ENCODE results near the gene SLC16A5.

The SLC16A5 gene

DNA sequence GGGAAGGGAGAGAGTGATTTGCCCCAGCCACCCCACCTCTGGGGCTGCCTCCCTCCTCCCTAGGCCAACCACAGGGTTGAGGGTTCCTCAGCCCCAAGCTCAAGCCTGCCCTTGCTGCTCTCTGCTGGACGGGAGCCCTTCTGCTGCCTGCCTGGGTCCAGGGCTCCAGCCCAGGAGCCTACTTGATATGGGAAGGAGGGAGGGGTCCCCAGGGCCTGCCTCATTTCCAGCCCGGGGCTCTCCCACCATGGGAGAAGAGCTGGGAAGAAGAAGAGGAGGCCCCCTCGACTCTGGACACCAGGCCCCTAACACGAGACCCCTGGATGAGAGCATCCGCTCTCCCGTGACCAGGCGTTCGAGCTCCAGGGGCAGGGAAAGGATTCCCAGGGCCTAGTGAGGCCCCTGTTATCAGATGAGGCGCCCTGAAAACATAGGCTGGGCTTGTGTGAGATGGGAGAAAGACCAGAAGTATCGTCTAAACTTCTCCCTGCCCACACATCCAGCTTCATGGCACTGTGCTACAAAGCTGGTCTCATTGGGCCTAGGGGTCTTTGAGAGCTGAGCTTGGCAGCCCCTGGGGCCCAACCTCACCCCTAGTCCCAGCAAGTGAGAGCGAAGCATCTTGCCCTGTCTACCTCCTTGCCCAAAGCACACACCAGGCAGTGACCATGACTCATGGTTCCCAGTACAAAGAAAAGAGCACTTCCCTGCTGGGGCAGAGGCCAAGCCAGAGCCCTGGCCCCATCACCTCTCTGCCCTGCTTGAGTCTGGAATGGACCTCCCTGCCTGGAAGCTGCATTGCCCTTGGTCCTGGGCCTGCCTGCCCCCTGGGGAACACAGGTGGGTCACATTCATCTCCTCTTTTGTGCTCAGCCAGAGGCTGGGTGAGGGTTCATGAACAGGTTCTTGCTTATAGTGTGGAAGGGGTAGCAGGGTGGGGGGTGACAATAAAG is 987 bp downstream of the SLC16A5 start:
- peak in 1 of 2 experiments; percentile 26 for DNase-seq

DNA sequence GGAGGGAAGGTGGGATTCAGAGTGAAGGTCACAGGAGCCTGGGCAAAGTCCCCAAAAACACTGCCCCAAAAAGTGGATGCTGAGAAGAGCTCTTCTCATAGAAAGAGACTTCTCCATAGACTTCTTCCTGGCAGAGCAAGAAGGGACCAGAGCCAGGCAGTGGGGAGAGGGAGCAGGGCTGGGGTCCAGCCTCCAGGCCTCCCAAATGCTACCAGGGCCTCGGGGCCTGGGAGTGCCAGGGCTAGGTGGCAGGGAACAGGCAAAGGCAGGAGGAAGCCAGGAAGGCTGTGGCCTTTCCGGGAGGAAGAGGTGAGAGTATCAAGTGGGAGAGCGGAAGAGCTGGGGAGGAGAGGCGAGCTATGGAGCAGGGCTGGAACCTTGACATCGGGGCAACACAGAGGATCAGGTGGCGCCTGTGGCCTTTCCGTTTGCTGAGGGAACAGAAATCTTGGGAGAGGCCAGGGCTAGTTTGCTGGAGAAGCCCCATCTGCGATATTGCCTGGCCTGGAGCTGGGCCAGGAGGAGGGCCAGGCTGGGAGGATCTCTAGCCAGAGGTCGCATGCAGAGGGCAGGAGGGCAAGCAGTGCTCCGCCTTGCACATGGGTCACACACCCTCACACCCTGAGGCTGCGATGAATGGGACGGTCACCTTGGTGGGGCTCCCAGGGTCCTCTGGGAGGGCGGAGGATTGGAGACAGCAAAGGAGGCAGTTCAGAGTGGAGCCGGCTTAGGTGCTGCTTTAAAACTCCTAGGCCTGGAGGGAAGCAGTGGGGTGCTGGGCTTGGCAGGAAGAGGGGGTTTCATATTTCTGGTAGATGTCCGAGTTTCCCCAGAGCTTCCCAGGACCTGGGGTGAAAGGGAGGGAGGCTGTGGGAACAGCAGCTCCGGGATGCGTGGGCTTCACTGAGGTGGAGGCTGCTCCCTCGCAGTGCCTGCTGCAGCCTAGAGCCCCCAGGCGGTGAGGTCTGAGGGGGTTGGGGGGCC is 3.4 kb downstream of the SLC16A5 start:
- no peak for DNase-seq

DNA sequence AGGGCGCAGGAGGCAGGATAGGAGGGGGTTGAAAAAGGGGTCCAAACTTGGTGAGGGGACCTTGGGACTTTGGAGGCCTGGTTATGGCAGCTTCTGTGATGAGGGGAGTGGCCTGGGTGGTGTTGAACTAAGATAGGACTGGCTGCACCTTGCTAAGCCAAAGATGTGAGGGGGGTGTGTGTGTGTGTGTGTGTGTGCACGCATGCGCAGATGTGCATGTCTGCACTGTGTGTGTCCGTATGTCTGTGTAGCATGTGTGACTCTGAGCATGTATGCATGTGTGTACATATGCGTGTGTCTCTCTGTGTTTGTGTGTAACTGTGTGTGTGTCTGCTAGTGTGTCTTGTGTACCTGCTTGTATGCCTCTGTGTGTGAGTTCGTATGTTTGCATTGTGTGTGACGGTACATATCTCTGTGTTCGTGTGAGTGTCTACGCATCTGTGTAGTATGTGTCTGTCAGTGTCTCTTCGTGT is 4.1 kb downstream of the SLC16A5 start:
- DNase-seq: no peak

DNA sequence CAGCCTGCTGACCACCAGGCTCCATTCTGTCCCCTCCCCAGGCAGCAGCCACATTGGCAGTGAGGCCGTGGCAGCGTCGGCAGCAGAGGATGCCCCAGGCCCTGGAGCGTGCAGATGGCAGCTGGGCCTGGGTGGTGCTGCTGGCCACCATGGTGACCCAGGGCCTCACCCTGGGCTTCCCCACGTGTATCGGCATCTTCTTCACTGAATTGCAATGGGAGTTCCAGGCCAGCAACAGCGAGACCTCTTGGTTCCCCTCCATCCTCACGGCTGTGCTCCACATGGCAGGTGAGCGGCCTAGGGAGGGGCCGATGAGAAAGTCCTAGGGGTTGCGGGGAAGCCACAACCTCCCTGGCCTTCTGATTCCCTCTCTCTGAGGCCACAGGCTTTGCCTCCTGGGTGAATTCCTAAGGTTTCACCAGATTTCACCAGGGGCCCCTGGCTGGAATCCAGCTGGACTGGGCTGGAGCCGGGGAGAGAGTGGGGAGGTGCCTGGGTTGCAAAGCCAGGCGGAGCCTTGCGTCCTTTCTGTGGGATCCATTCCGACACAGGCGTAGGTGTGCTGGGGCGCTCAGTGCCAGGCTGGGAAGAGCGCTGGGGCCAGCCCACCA is 5.9 kb downstream of the SLC16A5 start:
- no peak for DNase-seq

DNA sequence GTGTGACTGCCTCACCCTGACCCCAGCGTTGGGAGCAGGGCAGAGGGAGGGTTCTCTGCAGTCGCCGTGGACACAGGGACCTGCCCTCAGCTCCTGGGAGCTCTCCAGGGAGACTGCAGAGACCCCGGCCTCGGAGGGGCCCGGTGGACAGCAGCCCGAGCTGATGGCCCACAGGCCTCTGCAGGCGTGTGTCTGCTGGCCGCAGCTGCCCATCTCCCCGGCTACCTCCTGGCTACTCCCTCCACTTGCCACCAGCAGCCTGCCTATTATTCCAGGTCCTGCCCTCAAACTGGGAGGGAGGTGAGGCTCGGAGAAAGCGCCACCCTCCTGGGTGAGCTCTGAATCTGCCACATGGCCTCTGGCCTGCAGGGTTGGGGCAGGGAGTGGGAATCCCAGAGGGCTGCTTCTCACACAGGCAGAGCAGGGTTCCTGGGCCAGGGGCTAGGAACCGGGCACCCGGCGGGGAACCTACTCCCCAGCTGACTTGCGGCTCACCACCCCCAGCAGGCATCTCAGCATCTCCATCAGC is 7.2 kb downstream of the SLC16A5 start:
- no peak for DNase-seq

DNA sequence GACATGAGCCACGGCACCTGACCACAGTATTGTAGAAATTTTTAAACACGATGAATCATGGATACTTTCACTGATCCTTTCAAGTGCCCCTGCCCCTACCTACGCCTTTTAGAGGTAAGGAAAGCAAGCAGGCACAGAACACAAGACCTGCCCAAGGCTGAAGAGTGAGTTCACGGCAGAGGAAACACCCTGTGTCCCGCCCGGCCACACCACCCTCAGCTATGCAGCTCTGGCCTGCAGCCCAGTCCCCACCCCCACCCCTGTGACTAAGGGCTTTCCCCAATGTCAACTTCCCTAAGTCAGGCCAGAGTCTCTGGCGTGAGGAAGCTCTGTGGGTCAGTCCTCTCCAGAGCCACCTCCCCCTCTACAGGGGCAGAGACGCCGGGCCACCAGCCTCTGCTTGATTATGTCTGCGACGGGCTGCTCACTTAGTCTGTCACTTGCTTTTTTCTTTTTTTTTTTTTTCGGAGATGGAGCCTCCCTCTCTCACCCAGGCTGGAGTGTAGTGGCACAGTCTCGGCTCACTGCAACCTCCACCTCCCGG is 8.4 kb downstream of the SLC16A5 start:
- DNase-seq: no peak

DNA sequence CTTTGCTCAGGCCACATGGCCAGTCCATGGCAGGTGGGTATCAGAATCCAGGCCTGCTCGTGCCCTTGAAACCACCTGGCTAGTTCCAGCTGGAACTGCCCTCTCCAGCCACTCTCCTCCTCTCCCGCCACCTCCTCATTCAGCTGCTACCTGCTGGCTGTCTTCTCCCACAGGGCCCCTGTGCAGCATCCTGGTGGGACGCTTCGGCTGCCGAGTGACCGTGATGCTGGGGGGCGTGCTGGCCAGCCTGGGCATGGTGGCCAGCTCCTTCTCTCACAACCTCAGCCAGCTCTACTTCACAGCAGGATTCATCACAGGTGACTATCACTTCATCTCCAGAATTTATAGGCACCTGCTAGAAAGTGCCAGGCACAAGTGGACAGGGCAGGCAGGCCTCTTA is 10.1 kb downstream of the SLC16A5 start:
- no peak for DNase-seq

DNA sequence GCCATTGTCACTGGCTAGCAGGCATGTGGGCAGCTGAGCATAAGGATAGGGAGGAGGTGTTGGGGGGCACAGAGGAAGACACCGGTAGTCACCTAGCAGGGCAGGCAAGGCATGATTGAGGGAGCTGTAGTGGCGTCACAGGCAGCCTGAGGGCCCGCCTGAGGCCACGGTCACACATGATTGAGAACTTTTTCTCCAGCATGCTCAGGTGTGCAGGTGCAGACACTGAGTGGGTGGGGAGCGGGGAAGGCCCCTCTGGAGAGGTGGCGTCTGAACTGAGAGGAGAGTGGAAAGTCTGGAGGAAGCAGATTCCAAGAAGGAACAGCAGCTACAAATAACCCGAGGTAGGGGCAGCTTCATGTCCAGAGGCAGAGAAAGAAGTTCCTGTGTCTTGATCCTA is 11.1 kb downstream of the SLC16A5 start:
- no peak for DNase-seq

DNA sequence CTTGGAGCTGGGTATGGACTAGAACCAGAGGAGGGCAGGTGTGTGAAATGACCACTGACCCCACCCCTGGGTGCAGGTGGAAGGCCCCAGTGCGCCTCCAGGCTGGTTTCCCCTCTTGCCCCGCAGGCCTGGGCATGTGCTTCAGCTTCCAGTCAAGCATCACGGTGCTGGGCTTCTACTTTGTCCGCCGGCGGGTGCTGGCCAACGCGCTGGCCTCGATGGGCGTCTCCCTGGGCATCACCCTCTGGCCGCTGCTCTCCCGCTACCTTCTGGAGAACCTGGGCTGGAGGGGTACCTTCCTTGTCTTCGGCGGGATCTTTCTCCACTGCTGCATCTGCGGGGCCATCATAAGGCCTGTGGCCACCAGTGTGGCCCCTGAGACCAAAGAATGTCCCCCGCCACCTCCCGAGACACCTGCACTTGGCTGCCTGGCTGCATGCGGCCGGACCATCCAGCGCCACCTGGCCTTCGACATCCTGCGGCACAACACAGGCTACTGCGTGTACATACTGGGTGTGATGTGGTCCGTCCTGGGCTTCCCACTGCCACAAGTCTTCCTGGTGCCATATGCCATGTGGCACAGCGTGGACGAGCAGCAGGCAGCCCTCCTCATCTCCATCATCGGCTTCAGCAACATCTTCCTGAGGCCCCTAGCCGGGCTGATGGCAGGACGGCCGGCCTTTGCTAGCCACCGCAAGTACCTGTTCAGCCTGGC is 12.3 kb downstream of the SLC16A5 start:
- no peak for DNase-seq

DNA sequence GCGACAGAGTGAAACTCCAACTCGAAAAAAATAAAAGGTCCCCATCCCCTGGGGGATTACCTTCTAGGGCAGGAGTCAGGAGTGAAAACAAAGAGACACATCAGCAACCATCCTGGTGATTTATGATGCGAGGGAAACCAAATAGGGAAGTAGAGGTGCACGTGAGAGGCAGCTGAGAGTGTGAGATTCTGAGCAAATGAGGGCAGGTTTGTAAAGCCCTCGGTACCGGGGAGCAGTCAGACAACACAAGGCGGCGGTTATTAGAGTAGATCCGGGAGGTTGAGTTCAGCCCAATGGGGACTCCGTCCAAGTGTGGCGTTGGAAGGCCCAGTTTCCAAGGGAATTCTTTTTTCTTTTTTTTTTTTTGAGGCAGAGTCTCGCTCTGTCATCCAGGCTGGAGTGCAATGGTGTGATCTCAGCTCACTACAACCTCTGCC is 14.6 kb downstream of the SLC16A5 start:
- no peak for DNase-seq

DNA sequence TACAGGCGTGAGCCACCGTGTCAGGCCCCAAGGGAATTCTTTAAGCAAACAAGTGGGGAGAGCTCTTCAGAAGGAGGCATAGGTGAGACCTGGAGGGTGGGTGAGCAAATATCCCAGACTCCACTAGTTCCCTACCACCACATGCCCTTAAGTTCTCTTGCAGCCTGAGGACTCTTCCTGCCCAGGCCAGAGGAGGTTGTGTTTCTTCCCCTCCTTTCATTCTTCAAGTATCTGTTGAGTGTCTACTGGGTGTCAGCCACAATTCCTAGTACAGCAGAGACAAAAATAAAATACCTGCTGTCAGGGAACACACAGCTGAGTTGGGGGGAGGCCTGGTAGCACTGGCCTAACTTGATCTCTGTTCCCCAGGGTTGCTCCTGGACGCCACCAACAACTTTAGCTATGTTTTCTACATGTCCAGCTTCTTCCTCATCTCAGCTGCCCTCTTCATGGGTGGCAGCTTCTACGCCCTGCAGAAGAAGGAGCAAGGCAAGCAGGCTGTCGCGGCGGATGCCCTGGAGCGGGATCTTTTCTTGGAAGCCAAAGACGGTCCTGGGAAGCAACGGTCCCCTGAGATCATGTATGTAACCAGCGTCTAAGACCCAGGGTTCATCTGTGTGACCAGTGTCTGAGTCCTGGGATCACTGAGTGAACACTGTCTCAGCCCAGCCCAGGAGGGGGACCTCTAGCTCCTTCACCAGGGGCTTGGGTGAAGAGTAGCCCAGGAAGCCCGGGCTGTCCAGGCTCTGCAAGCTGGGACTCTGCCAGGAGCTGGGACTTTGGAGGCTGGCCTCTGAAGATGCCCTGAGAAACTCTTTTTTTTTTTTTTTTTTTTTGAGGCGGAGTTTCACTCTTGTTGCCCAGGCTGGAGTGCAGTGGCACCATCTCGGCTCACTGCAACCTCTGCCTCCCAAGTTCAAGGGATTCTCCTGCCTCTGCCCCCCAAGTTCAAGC is 16.1 kb downstream of the SLC16A5 start:
- DNase-seq: no peak

DNA sequence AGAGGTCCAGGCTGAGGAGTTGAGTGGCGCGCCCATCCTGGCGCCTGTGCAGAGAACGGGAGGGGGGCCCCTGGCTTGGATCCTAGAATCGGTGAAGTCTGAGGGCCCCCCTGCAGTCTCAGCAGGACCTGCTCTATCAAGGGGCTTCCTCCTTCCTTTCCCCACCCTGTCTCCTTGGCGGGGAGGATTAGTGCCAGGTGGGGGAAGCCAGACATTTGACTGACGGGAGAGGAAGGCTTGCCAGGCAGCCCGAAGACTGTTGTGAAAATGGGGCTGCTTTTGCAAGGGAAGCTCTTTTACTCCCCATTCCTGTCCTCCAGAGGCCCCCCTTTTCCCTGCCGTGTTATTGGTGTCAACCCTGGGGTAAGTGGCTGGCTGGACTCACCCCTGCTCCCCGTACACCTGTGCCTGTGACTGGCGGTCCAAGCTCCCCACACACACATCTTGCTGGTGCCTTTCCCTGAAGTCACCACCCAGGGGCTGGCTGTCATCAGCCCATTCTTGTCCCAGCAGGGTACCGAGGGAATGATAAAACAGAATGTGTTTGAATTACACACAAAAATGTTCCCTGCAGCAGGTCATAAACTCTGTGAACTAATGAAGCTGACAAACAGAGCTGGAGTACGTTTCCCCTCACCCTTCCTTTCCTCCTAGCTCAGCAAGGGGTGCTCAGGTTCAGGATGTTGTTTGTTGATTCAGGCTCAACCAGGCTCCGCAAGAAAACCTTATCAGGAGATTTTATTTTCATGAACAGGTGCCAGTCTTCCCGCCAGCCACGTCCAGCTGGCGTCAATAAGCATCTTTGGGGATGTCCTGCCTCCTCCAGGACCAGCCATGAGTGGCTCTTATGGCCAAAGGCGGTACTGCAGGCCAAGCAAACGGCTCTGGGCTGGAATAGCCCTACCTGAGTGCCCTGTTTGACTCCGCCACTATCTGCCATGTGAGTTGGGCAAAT is 17.6 kb downstream of the SLC16A5 start:
- DNase-seq: peak in 1 of 2 experiments; percentile 51

DNA sequence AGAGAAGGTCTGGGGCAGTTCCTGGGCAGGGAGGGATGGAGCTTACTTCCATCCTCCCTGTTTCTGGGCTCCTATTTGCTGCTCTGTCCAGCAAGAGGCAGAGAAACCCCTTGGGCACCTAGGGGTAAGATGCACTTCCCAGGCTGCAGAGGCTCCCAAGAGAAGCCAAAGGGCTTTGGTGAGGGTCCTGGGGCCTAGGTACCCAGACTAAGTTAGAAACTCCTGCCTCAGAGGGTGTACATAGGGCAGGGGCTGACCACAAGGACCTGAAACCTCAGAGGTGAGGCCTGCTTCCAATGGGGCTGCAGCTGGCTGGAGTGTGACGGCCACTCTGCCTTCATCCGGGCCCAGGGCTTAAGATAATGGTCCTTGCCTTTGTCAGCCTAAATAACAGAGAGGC is 20.4 kb downstream of the SLC16A5 start:
- DNase-seq: no peak

DNA sequence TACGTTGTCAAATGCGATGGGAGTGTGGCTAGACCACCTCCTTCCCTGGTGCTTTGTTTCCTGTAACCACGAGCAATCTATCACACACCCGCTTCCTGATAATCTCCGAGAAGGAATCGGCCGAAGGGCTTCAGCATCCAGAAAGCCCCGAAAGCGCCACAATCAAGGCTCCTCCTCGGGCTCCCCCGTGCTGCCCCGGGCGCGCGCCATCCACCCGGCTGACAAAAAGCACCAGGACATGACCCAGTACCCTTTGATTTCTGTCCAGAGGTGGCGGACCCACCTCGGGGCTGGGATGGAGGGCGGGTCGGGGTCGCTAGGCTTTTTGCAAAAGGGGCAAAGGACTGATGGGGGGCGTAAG is 21.3 kb downstream of the SLC16A5 start:
- DNase-seq: no peak

DNA sequence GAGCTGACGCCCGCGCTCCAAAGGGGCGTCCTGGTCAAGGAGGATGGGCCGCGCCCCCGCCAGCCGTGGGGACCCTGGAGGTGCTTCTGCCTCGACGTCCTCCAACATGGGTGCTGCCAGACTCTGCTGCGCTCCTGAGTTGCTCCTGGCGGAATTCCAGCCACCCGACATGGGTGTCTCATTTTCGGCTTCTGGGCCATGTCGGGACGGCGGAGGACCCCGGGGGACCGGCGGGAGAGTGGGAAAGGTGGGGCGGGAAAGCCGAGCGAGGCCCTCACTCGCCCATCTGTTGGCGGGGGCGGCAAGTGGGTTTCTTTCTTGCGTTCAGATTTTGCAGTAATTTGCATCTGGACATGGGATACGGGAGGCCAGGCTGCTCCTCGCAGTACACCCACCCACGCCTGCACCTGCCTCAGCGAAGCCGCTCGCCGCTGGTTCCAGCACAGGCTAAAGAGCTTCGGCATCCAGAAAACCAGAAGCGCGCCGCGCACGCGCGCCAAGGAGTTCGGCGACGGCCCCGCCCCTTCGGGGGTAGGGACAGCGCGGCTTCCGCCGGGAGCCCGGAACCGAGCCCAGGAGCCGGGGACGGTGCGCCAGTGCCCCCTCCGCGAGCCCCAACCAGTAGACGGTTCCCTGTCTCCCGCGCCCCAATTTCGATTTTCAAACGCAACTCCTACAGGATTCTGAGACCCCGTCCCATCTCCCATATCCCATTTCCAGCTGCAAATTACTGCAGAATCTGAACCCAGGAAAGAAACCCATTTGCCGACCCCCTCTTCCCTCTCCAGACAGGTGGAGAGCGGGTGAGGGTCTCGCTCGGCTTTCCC is 21.9 kb downstream of the SLC16A5 start, which contains the start of gene ARMC7:
TSS of gene ARMC7 (plus strand) at position 563 of the 827 bp plus-strand sequence. CDS start 320 bp downstream, outside the sequence.
- DNase-seq: peak; percentile 95 to 96

DNA sequence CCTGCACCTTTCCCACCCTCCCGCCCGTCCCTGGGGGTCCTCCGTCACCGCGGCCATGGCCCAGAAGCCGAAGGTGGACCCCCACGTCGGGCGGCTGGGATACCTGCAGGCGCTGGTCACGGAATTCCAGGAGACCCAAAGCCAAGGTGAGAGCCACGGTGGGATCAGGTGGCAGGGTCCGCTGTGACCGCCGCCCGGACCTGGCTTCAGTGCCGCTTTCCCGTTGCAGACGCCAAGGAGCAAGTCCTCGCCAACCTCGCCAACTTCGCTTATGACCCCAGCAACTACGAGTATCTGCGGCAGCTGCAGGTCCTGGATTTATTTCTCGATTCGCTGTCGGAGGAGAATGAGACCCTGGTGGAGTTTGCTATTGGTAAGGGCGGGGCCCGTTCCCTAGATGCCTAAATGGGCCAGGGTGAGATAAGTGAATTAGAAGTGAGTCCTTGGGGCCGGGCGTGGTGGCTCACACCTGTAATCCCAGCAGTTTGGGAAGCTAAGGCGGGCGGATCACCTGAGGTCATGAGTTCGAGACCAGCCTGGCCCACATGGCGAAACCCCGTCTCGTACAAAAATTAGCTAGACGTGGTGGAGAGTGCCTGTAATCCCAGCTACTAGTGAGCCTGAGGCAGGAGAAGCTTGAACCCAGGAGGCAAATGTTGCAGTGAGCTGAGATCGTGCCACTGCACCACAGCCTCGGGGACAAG is 22.6 kb downstream of the SLC16A5 start:
- DNase-seq: no peak

DNA sequence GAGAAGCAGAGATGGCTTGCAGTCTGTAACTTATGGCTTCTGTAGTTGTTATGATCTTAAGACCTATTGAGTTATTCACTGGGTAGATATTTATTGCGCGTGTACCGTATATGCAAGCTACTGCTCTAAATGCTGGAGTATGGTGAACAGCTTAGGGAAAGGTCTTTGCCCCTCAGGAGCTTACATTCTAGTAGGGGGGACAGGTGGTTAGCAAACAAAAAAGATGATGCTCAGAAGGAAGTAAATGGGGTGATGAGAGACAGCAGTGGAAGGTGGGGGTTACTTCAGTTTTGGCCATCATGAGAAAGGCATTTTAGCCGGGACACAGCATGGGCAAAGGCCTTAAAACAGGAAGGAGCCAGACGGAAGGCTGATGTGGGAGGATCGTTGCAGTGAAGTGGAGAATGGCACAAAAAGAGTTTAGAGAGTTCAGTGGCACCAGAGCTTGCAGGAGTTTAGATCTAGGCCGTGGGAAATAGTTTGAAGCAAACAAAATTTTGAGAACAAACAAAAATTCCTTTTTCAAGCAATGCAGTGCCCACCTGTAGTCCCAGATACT is 24.1 kb downstream of the SLC16A5 start:
- no peak for DNase-seq

All from activated CD4-positive, alpha-beta T cell treated with anti-CD3 and anti-CD28 coated beads, Interleukin-2, amount 50 U/mL, for 48 hours (primary cell).